H1 (cell line): ENCODE results near the gene EGR4. TPM values are rescaled to one million over a fixed set of nuclear protein-coding genes. Genes with fewer than 3 reads are reported as not detected.

Source experiments
- CTCF ChIA-PET: fragments of 300-600 bp; sonication (Branson Sonifier 250); formaldehyde crosslinking; loops from one replicate; lab custom pipeline; 2021; ENCODE audit not compliant: partially characterized antibody; lab: Charles Lee
- POLR2A ChIA-PET: fragments of 300-600 bp; sonication (Branson Sonifier 250); formaldehyde crosslinking; loops from one replicate; lab custom pipeline; 2021; ENCODE audit warnings: inconsistent platforms; ENCODE audit not compliant: partially characterized antibody; lab: Charles Lee
- DNase-seq, 2 experiments: peaks; one replicate each; pipeline versions ENCODE4 v3.0.0 to v3.0.0-alpha.2; 2010 to 2022; ENCODE audit warnings: low spot score in 2 of 2, low read depth in 1 of 2, mixed read lengths in 1 of 2
- FAIRE-seq: peaks from 2 replicates; lab custom pipeline; 2011; peaks lifted over from hg19 to GRCh38; lab: Jason Lieb, UNC
- H2AFZ ChIP-seq: 2 replicates; pipeline ENCODE4 v1.8.1; 2012; ENCODE audit warnings: low read length, inconsistent platforms
- H2AK5ac ChIP-seq: 2 replicates; pipeline ENCODE4 v1.6.1; 2013; ENCODE audit warnings: low read depth, low read length
- H2BK120ac ChIP-seq: replicated peaks from 2 replicates; pipeline ENCODE3; 2013; ENCODE audit warnings: low read depth, low read length, inconsistent platforms
- H2BK12ac ChIP-seq: 2 replicates; pipeline ENCODE4 v1.6.1; 2013; ENCODE audit warnings: low read depth, low read length
- H2BK15ac ChIP-seq: 2 replicates; pipeline ENCODE4 v1.6.1; 2013; ENCODE audit warnings: low read length
- H2BK20ac ChIP-seq: 2 replicates; pipeline ENCODE4 v1.6.1; 2013; ENCODE audit warnings: low read length
- H2BK5ac ChIP-seq: 2 replicates; pipeline ENCODE4 v1.6.1; 2013; ENCODE audit warnings: low read depth, low read length
- H3K14ac ChIP-seq: 2 replicates; pipeline ENCODE4 v1.6.1; 2013; ENCODE audit warnings: inconsistent platforms; ENCODE audit not compliant: insufficient read length
- H3K18ac ChIP-seq: 2 replicates; pipeline ENCODE4 v1.6.1; 2013; ENCODE audit warnings: low read length; ENCODE audit errors: extremely low read depth
- H3K23ac ChIP-seq: 2 replicates; pipeline ENCODE4 v1.6.1; 2013; ENCODE audit warnings: inconsistent platforms; ENCODE audit not compliant: insufficient read length
- H3K23me2 ChIP-seq: 2 replicates; pipeline ENCODE4 v1.6.1; 2013; ENCODE audit warnings: low read depth, low read length
- H3K27ac ChIP-seq: 2 replicates; pipeline ENCODE4 v1.6.1; 2011; ENCODE audit warnings: low read depth, low read length, inconsistent platforms
- H3K27me3 ChIP-seq, 4 experiments: replicated peaks in 1 of 4; 1 replicate in 1 of 4; 2 replicates in 3 of 4; pipeline versions ENCODE4 v1.6.1 to v1.8.1; 2011 to 2013; ENCODE audit warnings: low read length in 3 of 4, mild to moderate bottlenecking in 3 of 4, inconsistent platforms in 2 of 4, mixed read lengths in 2 of 4, moderate library complexity in 1 of 4; ENCODE audit not compliant: control insufficient read depth in 3 of 4, insufficient read depth in 3 of 4; ENCODE audit errors: extremely low read depth in 1 of 4
- H3K36me3 ChIP-seq, 4 experiments: 2 replicates each; pipeline versions ENCODE4 v1.6.1 to v1.8.1; 2011 to 2013; ENCODE audit warnings: mild to moderate bottlenecking in 4 of 4, low read length in 3 of 4, moderate library complexity in 2 of 4, control low read depth in 1 of 4, inconsistent platforms in 1 of 4; ENCODE audit not compliant: insufficient read depth in 4 of 4, control insufficient read depth in 2 of 4
- H3K4ac ChIP-seq: replicated peaks from 2 replicates; pipeline ENCODE3; 2013; ENCODE audit warnings: low read length, low read depth, mixed read lengths, inconsistent platforms; ENCODE audit not compliant: insufficient read length
- H3K4me1 ChIP-seq, 4 experiments: replicated peaks in 1 of 4; 1 replicate in 1 of 4; 2 replicates in 3 of 4; pipeline versions ENCODE4 v1.6.1 to v1.8.1; 2011 to 2013; ENCODE audit warnings: low read length in 3 of 4, inconsistent platforms in 2 of 4, mixed read lengths in 1 of 4; ENCODE audit not compliant: insufficient read depth in 4 of 4, control insufficient read depth in 3 of 4
- H3K4me2 ChIP-seq, 2 experiments: 2 replicates each; pipeline versions ENCODE4 v1.6.1 to v1.8.1; 2011 to 2013; ENCODE audit warnings: low read depth in 2 of 2, low read length in 2 of 2, control low read depth in 1 of 2, inconsistent platforms in 1 of 2, mild to moderate bottlenecking in 1 of 2; ENCODE audit not compliant: insufficient read depth in 1 of 2
- H3K4me3 ChIP-seq, 4 experiments: fragments of 200-600, 300-600 bp in 1 of 4; sonication (generic), shearing (Covaris generic), sonication (Bioruptor Twin) in 1 of 4; 2 replicates each; pipeline versions ENCODE4 v1.5.1 to v1.8.1; 2011 to 2016; ENCODE audit warnings: low read length in 4 of 4, low read depth in 3 of 4, control low read depth in 2 of 4, inconsistent platforms in 2 of 4, mild to moderate bottlenecking in 2 of 4, mixed read lengths in 1 of 4, moderate library complexity in 1 of 4; ENCODE audit not compliant: insufficient read depth in 2 of 4; ENCODE audit errors: extremely low read depth in 1 of 4
- H3K56ac ChIP-seq: replicated peaks from 2 replicates; pipeline ENCODE3; 2013; ENCODE audit warnings: low read depth, mild to moderate bottlenecking, mixed read lengths, low read length, inconsistent platforms; ENCODE audit not compliant: insufficient read length
- H3K79me1 ChIP-seq: 2 replicates; pipeline ENCODE4 v1.6.1; 2013; ENCODE audit warnings: low read depth, low read length, control low read depth
- H3K79me2 ChIP-seq, 2 experiments: 2 replicates each; pipeline versions ENCODE4 v1.6.1 to v1.8.1; 2012 to 2013; ENCODE audit warnings: low read length in 2 of 2, mild to moderate bottlenecking in 2 of 2, inconsistent platforms in 1 of 2; ENCODE audit not compliant: insufficient read depth in 2 of 2, control insufficient read depth in 1 of 2
- H3K9ac ChIP-seq, 4 experiments: replicated peaks in 1 of 4; 1 replicate in 1 of 4; 2 replicates in 3 of 4; pipeline versions ENCODE4 v1.6.1 to v1.8.1; 2011 to 2013; ENCODE audit warnings: low read depth in 3 of 4, low read length in 3 of 4, control low read depth in 2 of 4, mild to moderate bottlenecking in 2 of 4, moderate library complexity in 2 of 4, inconsistent platforms in 1 of 4; ENCODE audit errors: extremely low read depth in 1 of 4
- H3K9me3 ChIP-seq, 2 experiments: 2 replicates each; pipeline versions ENCODE4 v1.6.1 to v1.8.1; 2012 to 2013; ENCODE audit warnings: mild to moderate bottlenecking in 2 of 2, moderate library complexity in 2 of 2, control low read depth in 1 of 2, inconsistent platforms in 1 of 2, low read depth in 1 of 2, low read length in 1 of 2, mixed read lengths in 1 of 2; ENCODE audit not compliant: insufficient read depth in 2 of 2
- H4K20me1 ChIP-seq, 2 experiments: replicated peaks in 1 of 2; 2 replicates each; pipeline versions ENCODE3 to v1.8.1; 2011 to 2013; ENCODE audit warnings: inconsistent platforms in 2 of 2, low read length in 2 of 2, mild to moderate bottlenecking in 1 of 2; ENCODE audit not compliant: insufficient read depth in 2 of 2, control insufficient read depth in 1 of 2
- H4K5ac ChIP-seq: 2 replicates; pipeline ENCODE4 v1.6.1; 2013; ENCODE audit warnings: low read length, low read depth, mixed read lengths, inconsistent platforms; ENCODE audit not compliant: insufficient read length
- H4K8ac ChIP-seq: 2 replicates; pipeline ENCODE4 v1.8.0; 2013; ENCODE audit warnings: mild to moderate bottlenecking, moderate library complexity, low read length, inconsistent platforms; ENCODE audit not compliant: insufficient read depth; ENCODE audit errors: extremely low read depth
- H4K91ac ChIP-seq: replicated peaks from 2 replicates; pipeline ENCODE3; 2013; ENCODE audit warnings: low read length, mixed read lengths, inconsistent platforms; ENCODE audit not compliant: insufficient read length
- CHD1 ChIP-seq: IDR thresholded peaks from 2 replicates; pipeline ENCODE4 v1.6.1; 2012; ENCODE audit warnings: low read depth, low read length, improper control_type of control experiment
- GABPA ChIP-seq: IDR thresholded peaks from 2 replicates; pipeline ENCODE4 v1.6.1; 2011; ENCODE audit warnings: mild to moderate bottlenecking, low read length, moderate library complexity, borderline replicate concordance; ENCODE audit not compliant: insufficient read depth
- KDM4A ChIP-seq: IDR thresholded peaks from one replicate; pipeline ENCODE4 v1.7.1; 2012; ENCODE audit warnings: low read depth, mild to moderate bottlenecking, moderate library complexity, low read length, inconsistent platforms; ENCODE audit not compliant: severe bottlenecking
- PHF8 ChIP-seq: fragments of 200-600 bp; sonication (generic); conservative IDR thresholded peaks from 2 replicates; pipeline ENCODE4 v1.7.1; 2012; ENCODE audit warnings: low read depth, mild to moderate bottlenecking, inconsistent platforms, low read length, moderate library complexity
- RXRA ChIP-seq: IDR thresholded peaks from 2 replicates; pipeline ENCODE4 v1.6.1; 2011; ENCODE audit warnings: low read depth, mild to moderate bottlenecking, low read length, moderate library complexity; ENCODE audit not compliant: insufficient read depth
- SIN3A ChIP-seq, 2 experiments: IDR thresholded peaks in 1 of 2; conservative IDR thresholded peaks in 1 of 2; 2 replicates each; pipeline ENCODE4 v1.6.1; 2011 to 2012; ENCODE audit warnings: low read length in 2 of 2, improper control_type of control experiment in 1 of 2, low read depth in 1 of 2, mild to moderate bottlenecking in 1 of 2
- SIRT6 ChIP-seq: IDR thresholded peaks from one replicate; pipeline ENCODE4 v1.7.1; 2012; ENCODE audit warnings: low read length, inconsistent platforms
- SIX5 ChIP-seq: IDR thresholded peaks from 2 replicates; pipeline ENCODE4 v1.6.1; 2011; ENCODE audit warnings: mild to moderate bottlenecking, low read depth, low read length
- WGBS, 2 experiments: shearing (Covaris generic) in 1 of 2; methylation state at CpG; one replicate each; pipeline versions ENCODE4 v1.1.6 to v1.1.7; 2013 to 2015; ENCODE audit warnings: low lambda C conversion rate in 2 of 2, mixed read lengths in 2 of 2, inconsistent platforms in 1 of 2, low coverage in 1 of 2, missing lambda C conversion rate in 1 of 2; ENCODE audit not compliant: insufficient replicate concordance in 2 of 2, insufficient coverage in 1 of 2, insufficient read length in 1 of 2; ENCODE audit errors: extremely low coverage in 1 of 2, missing lambda C conversion rate in 1 of 2; 5-methylcytosine and 5-hydroxymethylcytosine counted together
- polyA plus RNA-seq, 7 experiments: library from polyadenylated mRNA; depleted of rRNA in 3 of 7; stranded (reverse) in 5 of 7; unstranded in 2 of 7; fragments of >200 nt in 5 of 7; fragments of 200-250 nt in 2 of 7; gene quantifications; 1 replicate in 5 of 7; 2 replicates in 1 of 7; 4 replicates in 1 of 7; pipeline versions ENCODE4 v1.2.1 to v1.2.3, GENCODE V29; 2011 to 2013; ENCODE audit warnings: missing spikeins in 2 of 7, mixed read lengths in 2 of 7
- total RNA-seq: library from RNA; stranded (reverse); fragmentation: NEBNext Ultra II Directional; extraction: Animal tissue kit (Norgen Biotek cat#: 25700); gene quantifications from 2 replicates; pipeline ENCODE4 v1.2.1, GENCODE V29; 2021
- TF ChIP-seq, protein P1 (sequence below): IDR thresholded peaks from 2 replicates; pipeline ENCODE4 v1.6.1; 2011; ENCODE audit warnings: low read length, improper control_type of control experiment
- TF ChIP-seq, protein P2 (sequence below): IDR thresholded peaks from 2 replicates; pipeline ENCODE4 v1.6.1; 2012; ENCODE audit warnings: inconsistent platforms

The EGR4 gene
- total and polyA plus RNA-seq, 2 of the 8 experiments (the other 6 are each of a cell fraction or from before 2014, with no cell fraction given): 0.20 TPM; not detected in 1

DNA sequence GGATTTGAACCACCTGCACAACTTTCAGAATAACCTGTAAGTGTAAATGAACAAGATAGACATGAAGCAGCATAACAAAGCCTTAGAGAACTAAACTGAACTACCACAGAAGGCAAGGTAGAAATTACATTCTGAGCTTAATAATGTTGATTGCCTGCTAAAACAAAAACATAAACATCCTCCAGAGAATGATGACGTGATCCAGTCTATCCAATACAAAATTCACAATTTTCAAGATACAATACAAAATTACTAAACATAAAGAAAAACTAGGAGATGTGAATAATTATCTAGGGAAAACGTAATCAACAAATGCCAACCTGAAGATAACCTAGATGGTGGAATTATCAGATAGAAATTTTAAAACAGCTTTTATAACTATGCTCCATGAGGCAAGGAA, 40.7 kb upstream of the EGR4 start:
- Histone ChIP-seq H4K5ac (no peak overlapping the region), H3K36me3 (no peaks in the 10 kb centered on the region), H3K79me2 (no peaks in the 10 kb centered on the region), H3K56ac (no peak overlapping the region), H3K9ac (no peak overlapping the region), H3K14ac (no peak overlapping the region), H4K91ac (no peak overlapping the region), H2BK120ac (no peak overlapping the region), H4K20me1 (no peaks in the 10 kb centered on the region), H3K9me3 (no peaks in the 10 kb centered on the region), H2BK20ac (no peak overlapping the region), H3K4me3 (no peak overlapping the region), H2BK15ac (no peak overlapping the region), H2AFZ (no peak overlapping the region), H4K8ac (no peak overlapping the region), H3K23ac (no peak overlapping the region), H2BK12ac (no peak overlapping the region), H3K27me3 (no peaks in the 10 kb centered on the region), H3K4me1 (no peaks in the 10 kb centered on the region), H2BK5ac (no peak overlapping the region), H3K4ac (no peak overlapping the region), H2AK5ac (no peak overlapping the region), H3K79me1 (no peaks in the 10 kb centered on the region), H3K4me2 (no peak overlapping the region), H3K27ac (no peak overlapping the region), H3K23me2 (no peaks in the 10 kb centered on the region), H3K18ac (no peak overlapping the region)
- WGBS, 2 experiments: 89% methylated on average over 2 of the region's 2 CpGs; no CpG with 5 or more reads in 1 of the 2 experiments
- DNase-seq: no peak
- CTCF ChIA-PET: interaction anchor here (0.9 to 3.2 kb wide), 4 partner anchors 10 to 440 kb away, joined by 3 to 11 read pairs (median 4); no protein-coding TSS in a partner anchor
- POLR2A ChIA-PET: no interaction called here
- FAIRE-seq: no peak
- TF ChIP-seq SIX5 (no peak), SIN3A (conservative IDR thresholded peaks at IDR 0.05 in 1 of 2, IDR thresholded peaks at IDR 0.05 in 1 of 2; ENCODE audit: low read depth in 1 of 2, low read length in 2 of 2) (no peak), CHD1 (no peak), RXRA (no peak), PHF8 (no peak), KDM4A (no peak), SIRT6 (no peak), GABPA (no peak)
- TF ChIP-seq, protein P1, sequence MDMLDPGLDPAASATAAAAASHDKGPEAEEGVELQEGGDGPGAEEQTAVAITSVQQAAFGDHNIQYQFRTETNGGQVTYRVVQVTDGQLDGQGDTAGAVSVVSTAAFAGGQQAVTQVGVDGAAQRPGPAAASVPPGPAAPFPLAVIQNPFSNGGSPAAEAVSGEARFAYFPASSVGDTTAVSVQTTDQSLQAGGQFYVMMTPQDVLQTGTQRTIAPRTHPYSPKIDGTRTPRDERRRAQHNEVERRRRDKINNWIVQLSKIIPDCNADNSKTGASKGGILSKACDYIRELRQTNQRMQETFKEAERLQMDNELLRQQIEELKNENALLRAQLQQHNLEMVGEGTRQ: no peak
- TF ChIP-seq, protein P2, sequence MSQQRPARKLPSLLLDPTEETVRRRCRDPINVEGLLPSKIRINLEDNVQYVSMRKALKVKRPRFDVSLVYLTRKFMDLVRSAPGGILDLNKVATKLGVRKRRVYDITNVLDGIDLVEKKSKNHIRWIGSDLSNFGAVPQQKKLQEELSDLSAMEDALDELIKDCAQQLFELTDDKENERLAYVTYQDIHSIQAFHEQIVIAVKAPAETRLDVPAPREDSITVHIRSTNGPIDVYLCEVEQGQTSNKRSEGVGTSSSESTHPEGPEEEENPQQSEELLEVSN: no peak
